Adrenal gland (tissue), 12 donors: ENCODE results near the gene WFIKKN2. TPM values are rescaled to one million over a fixed set of nuclear protein-coding genes. Genes with fewer than 3 reads are reported as not detected.

Experiments used
- DNase-seq, 7 donors: peaks; one replicate each; pipeline ENCODE4 v3.0.0-alpha.2; 2019 to 2020
- H3K27ac ChIP-seq, 5 donors: fragments of 200-600 bp; sonication (generic) in 4 of 5; 1 replicate in 3 of 5; 2 replicates in 2 of 5; pipeline versions ENCODE4 v1.5.1 to v1.8.0; 2016 to 2020; ENCODE audit warnings: mild to moderate bottlenecking in 1 of 5
- H3K27me3 ChIP-seq: fragments of 200-600 bp; 2 replicates; pipeline ENCODE4 v1.8.0; 2021
- H3K36me3 ChIP-seq, 2 donors: fragments of 200-600 bp; replicated peaks in 1 of 2; 1 replicate in 1 of 2; 2 replicates in 1 of 2; pipeline versions ENCODE4 v1.5.1 to v1.8.0; 2018 to 2022
- H3K4me1 ChIP-seq, 2 donors: fragments of 200-600 bp; replicated peaks in 1 of 2; 1 replicate in 1 of 2; 2 replicates in 1 of 2; pipeline versions ENCODE4 v1.5.1 to v1.8.0; 2018 to 2021
- H3K4me3 ChIP-seq, 4 donors: fragments of 200-600 bp; sonication (generic) in 3 of 4; one replicate each; pipeline ENCODE4 v1.5.1; 2016 to 2018
- H3K9me3 ChIP-seq, 3 donors: fragments of 200-600 bp; sonication (generic) in 1 of 3; replicated peaks in 1 of 3; 1 replicate in 2 of 3; 2 replicates in 1 of 3; pipeline versions ENCODE4 v1.5.1 to v1.8.0; 2016 to 2021
- CTCF ChIP-seq, 6 experiments: fragments of 450-650 bp in 4 of 6; fragments of 200-600 bp in 2 of 6; sonication (generic) in 1 of 6; IDR thresholded peaks; 1 replicate in 5 of 6; 2 replicates in 1 of 6; pipeline versions ENCODE4 v1.5.1 to v1.8.0; 2016 to 2021; ENCODE audit warnings: antibody characterized with exemption in 6 of 6, mild to moderate bottlenecking in 2 of 6, moderate library complexity in 1 of 6
- POLR2A ChIP-seq, 2 donors: fragments of 450-650 bp; IDR thresholded peaks; one replicate each; pipeline ENCODE4 v1.6.1; 2017; ENCODE audit warnings: antibody characterized with exemption in 2 of 2, mild to moderate bottlenecking in 2 of 2, moderate library complexity in 1 of 2
- WGBS, 4 donors: extraction: QIAGEN DNeasy Blood & Tissue Kit in 2 of 4; methylation state at CpG; one replicate each; pipeline versions ENCODE4 v1.1.5 to v1.1.7; 2013 to 2017; 5-methylcytosine and 5-hydroxymethylcytosine counted together
- intact Hi-C, 2 donors: fragments of 100-400 bp; cut with DNase I; formaldehyde crosslinking; loops; one replicate each; pipeline versions ENCODE4 v1.14.1 to v1.15.0; 2022 to 2023
- polyA plus RNA-seq, 3 donors: library from polyadenylated mRNA; stranded (reverse); fragments of 200-250 nt in 2 of 3; fragments of 350-450 nt in 1 of 3; fragmentation: Illumina TruSeq in 1 of 3; extraction: RNeasy Lipid Tissue Mini Kit (QIAGEN cat#74804) in 1 of 3; gene quantifications; one replicate each; pipeline ENCODE4 v1.2.3, GENCODE V29; 2013 to 2014
- total RNA-seq, 9 donors: library from RNA; depleted of rRNA in 4 of 9; stranded (reverse); fragments of >200 nt in 4 of 9; fragments of 120-200 nt in 1 of 9; fragmentation: NEBNext Ultra II Directional in 1 of 9; extraction: Animal tissue kit (Norgen Biotek cat#: 25700) in 1 of 9; gene quantifications; one replicate each; pipeline versions ENCODE4 v1.1.0 to v1.2.4, GENCODE V29; 2013 to 2023
- donor health status: healthy with polysubstance abuse.
- donor health status: Bipolar disorder and iron deficiency.
- donor health status: DM: yes; HTN: yes; CAD: no.
- donor health status: DM: no; HTN: no; CAD: no.
- donor health status: DM: no; HTN: no; CAD: no.
- donor health status: DM: yes; HTN: yes; CAD: no.

The WFIKKN2 gene
- total and polyA plus RNA-seq, 12 donors = 0.81 to 4.3 (median 1.4) TPM

GRCh38 chr17:50808888-50809287 is 26.5 kb upstream of the WFIKKN2 start:
- H3K4me3 ChIP-seq = no peak overlapping the region
- DNase-seq = no peak
- H3K27me3 ChIP-seq = no peaks in the 10 kb centered on the region
- no peak overlapping the region for H3K27ac ChIP-seq
- 69 to 82% (median 77%) methylated on average over 3 of the region's 3 CpGs for WGBS, 4 donors
- intact Hi-C loops = no loop called here
- H3K36me3 ChIP-seq = no peaks in the 10 kb centered on the region
- H3K4me1 ChIP-seq = no peaks in the 10 kb centered on the region
- no peaks in the 10 kb centered on the region for H3K9me3 ChIP-seq
- TF ChIP-seq CTCF (IDR thresholded peaks at IDR 0.05) (no peak), POLR2A (IDR thresholded peaks at IDR 0.05) (no peak)

GRCh38 chr17:50813583-50813982 is 21.8 kb upstream of the WFIKKN2 start:
- H3K36me3 ChIP-seq = no peaks in the 10 kb centered on the region
- intact Hi-C loops = no loop called here
- TF ChIP-seq CTCF (IDR thresholded peaks at IDR 0.05) (no peak), POLR2A (IDR thresholded peaks at IDR 0.05) (no peak)

GRCh38 chr17:50815400-50815799 is 20.0 kb upstream of the WFIKKN2 start:
- intact Hi-C loops = loop anchor here in 1 of 2 donors (2.0 kb wide), 1 partner anchor 25 kb away; no protein-coding TSS in a partner anchor
- no peak for TF ChIP-seq POLR2A (IDR thresholded peaks at IDR 0.05)
- no peak for TF ChIP-seq CTCF (IDR thresholded peaks at IDR 0.05)
- H3K4me1 ChIP-seq = peaks cover 0 to 6% of the 10 kb centered on the region in 2 donors
- no peak for DNase-seq
- H3K27me3 ChIP-seq = no peaks in the 10 kb centered on the region
- H3K4me3 ChIP-seq = no peak overlapping the region
- no peaks in the 10 kb centered on the region for H3K36me3 ChIP-seq
- no peaks in the 10 kb centered on the region for H3K9me3 ChIP-seq
- H3K27ac ChIP-seq = no peak overlapping the region
- 56 to 72% (median 68%) methylated on average over 3 of the region's 3 CpGs for WGBS, 4 donors

More at GRCh38 chr17:50813583-50813982, 21.8 kb upstream of the WFIKKN2 start:
- Histone ChIP-seq H3K4me3 (no peak overlapping the region), H3K4me1 (peaks cover 0 to 6% of the 10 kb centered on the region in 2 donors), H3K27ac (no peak overlapping the region), H3K9me3 (no peaks in the 10 kb centered on the region), H3K27me3 (no peaks in the 10 kb centered on the region)
- no peak for DNase-seq

- intact Hi-C loops = loop anchor here in 1 of 2 donors (2.0 kb wide), 1 partner anchor 27 kb away; no protein-coding TSS in a partner anchor
- DNase-seq = no peak
- 72 to 85% (median 77%) methylated on average over 5 of the region's 5 CpGs for WGBS, 4 donors
These were observed 19.1 kb upstream of the WFIKKN2 start for GRCh38 chr17:50816271-50816670.

More at GRCh38 chr17:50816271-50816670, 19.1 kb upstream of the WFIKKN2 start:
- H3K36me3 ChIP-seq = no peaks in the 10 kb centered on the region
- H3K4me3 ChIP-seq = no peak overlapping the region
- no peak for TF ChIP-seq CTCF (IDR thresholded peaks at IDR 0.05)
- TF ChIP-seq POLR2A (IDR thresholded peaks at IDR 0.05) = no peak
- H3K27me3 ChIP-seq = no peaks in the 10 kb centered on the region
- no peaks in the 10 kb centered on the region for H3K9me3 ChIP-seq
- no peak overlapping the region for H3K27ac ChIP-seq
- H3K4me1 ChIP-seq = peaks cover 0 to 6% of the 10 kb centered on the region in 2 donors
